ENCODE results near the gene MACROH2A2.
"Not testable (repeated sequence)": the region's sequence is repeated elsewhere in the genome, so short reads cannot be mapped to it uniquely, and the experiment has no call there.

The MACROH2A2 gene

DNA sequence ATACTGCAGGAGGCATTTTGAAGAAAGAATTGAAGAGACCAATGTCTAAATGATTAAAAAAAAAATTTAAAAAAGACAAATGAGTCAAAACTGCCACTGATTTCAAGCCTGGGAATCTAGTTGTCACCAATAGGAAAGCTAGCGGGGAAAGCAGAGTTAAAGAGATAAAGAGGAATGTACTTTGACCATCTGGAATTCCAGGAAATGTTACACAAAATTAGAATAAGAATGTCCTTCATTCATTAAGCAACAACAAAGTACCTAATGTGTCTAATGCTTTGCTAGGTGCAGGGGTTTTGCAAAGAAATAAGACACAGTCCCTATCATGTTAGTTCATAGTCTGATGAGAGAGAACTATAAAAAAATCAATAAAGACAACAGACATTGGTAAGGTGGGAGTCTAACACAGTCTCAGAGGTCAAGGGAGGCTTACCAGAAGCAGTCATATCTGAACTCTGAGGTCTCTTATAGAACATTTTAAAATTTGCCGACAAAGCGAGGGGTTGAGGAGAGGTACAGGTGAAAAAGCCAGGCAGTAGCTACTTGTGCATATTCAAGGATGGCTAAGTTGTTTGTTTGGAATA is 102.7 kb downstream of the MACROH2A2 start:
- Histone ChIP-seq H3K4me3 (ENCODE audit: low read depth in 1 of 2, low read length in 1 of 2) (no peak overlapping the region), H3K4me1 (ENCODE audit: control insufficient read depth in 1 of 2, insufficient read depth in 1 of 2, low read depth in 1 of 2, low read length in 1 of 2) (no peaks in the 10 kb centered on the region), H3K27me3 (no peaks in the 10 kb centered on the region), H3K36me3 (peaks cover 88% of the 10 kb centered on the region), H3K9me3 (no peaks in the 10 kb centered on the region), H3K27ac (no peak overlapping the region)
- no peak for TF ChIP-seq CTCF (IDR thresholded peaks at IDR 0.05)

DNA sequence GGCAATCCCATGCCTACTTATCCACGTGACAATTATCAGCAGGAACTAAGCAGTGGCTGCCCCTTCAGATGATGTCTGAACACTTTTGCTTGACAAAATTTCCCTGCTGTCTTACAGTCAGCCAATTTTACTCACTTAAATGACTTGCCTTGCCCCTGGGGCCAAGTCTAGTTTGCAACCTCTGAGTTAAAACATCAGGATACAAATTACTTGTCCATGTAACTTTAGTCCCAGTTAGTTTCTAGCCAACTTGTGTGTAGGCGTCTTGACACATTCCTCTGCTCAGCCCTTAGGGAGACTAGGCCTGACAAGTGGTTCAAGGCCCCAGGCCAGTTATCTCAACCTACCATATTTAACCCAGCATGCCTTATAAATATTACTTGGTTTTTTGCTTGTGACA is 105.5 kb downstream of the MACROH2A2 start:
- no peak overlapping the region for H3K27ac ChIP-seq

DNA sequence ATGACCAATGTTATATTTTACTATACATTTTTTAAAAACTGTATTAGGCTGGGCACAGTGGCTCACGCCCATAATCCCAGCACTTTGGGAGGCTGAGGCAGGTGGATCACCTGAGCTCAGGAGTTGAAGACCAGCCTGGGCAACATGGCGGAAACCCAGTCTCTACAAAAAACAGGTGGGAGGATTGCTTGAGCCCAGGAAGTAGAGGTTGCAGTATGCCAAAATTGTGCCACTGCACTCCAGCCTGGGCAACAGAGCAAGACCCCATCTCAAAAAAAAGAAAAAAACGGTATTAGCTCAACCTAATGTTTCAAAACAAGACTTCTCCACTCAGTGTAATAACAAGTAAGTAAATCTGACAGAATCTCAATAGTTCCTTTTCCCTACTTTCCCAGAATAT is 106.7 kb downstream of the MACROH2A2 start:
- peaks cover 65% of the 10 kb centered on the region for H3K36me3 ChIP-seq

More for the DNA sequence above, 105.5 kb downstream of the MACROH2A2 start:
- no peaks in the 10 kb centered on the region for H3K27me3 ChIP-seq
- no peaks in the 10 kb centered on the region for H3K9me3 ChIP-seq
- TF ChIP-seq CTCF (IDR thresholded peaks at IDR 0.05) = no peak
- H3K36me3 ChIP-seq = peaks cover 77% of the 10 kb centered on the region
- H3K4me3 ChIP-seq (ENCODE audit: low read depth in 1 of 2, low read length in 1 of 2) = no peak overlapping the region
- H3K4me1 ChIP-seq (ENCODE audit: control insufficient read depth in 1 of 2, insufficient read depth in 1 of 2, low read depth in 1 of 2, low read length in 1 of 2) = peaks cover 8 to 11% of the 10 kb centered on the region in 2 experiments

GRCh38 chr10:70160798-70161197 is 108.2 kb downstream of the MACROH2A2 start:
- no peaks in the 10 kb centered on the region for H3K9me3 ChIP-seq
- peaks cover 28 to 34% of the 10 kb centered on the region in 2 experiments for H3K4me1 ChIP-seq (ENCODE audit: control insufficient read depth in 1 of 2, insufficient read depth in 1 of 2, low read depth in 1 of 2, low read length in 1 of 2)
- peaks cover 53% of the 10 kb centered on the region for H3K36me3 ChIP-seq
- TF ChIP-seq CTCF (IDR thresholded peaks at IDR 0.05) = no peak
- no peak overlapping the region for H3K27ac ChIP-seq
- no peak overlapping the region for H3K4me3 ChIP-seq (ENCODE audit: low read depth in 1 of 2, low read length in 1 of 2)
- no peaks in the 10 kb centered on the region for H3K27me3 ChIP-seq

More for the DNA sequence above, 106.7 kb downstream of the MACROH2A2 start:
- not testable (repeated sequence) for H3K9me3 ChIP-seq; H3K27me3 ChIP-seq; H3K27ac ChIP-seq; H3K4me3 ChIP-seq (ENCODE audit: low read depth in 1 of 2, low read length in 1 of 2)
- H3K4me1 ChIP-seq (ENCODE audit: control insufficient read depth in 1 of 2, insufficient read depth in 1 of 2, low read depth in 1 of 2, low read length in 1 of 2) = peaks cover 20 to 23% of the 10 kb centered on the region in 2 experiments

Data from neutrophil (primary cell).